Thoracic aorta (tissue), 2 donors: ENCODE measurements around the gene CRTC1. TPM values are rescaled to one million over a fixed set of nuclear protein-coding genes. Genes with fewer than 3 reads are reported as not detected.

Experiments
- ATAC-seq: fragments of 150-250 bp; one replicate; pipeline ENCODE4 v1.8.0; 2017; ENCODE audit warnings: low read depth; ENCODE audit not compliant: insufficient number of reproducible peaks, low FRiP score
- DNase-seq: peaks from one replicate; pipeline ENCODE4 v3.0.0-alpha.2; 2020; ENCODE audit warnings: low spot score
- H3K27ac ChIP-seq, 2 donors: fragments of 200-600 bp; sonication (generic); 1 replicate in 1 of 2; 2 replicates in 1 of 2; pipeline ENCODE4 v1.5.1; 2016; ENCODE audit warnings: mild to moderate bottlenecking in 2 of 2, moderate library complexity in 2 of 2
- H3K27me3 ChIP-seq: fragments of 200-600 bp; sonication (generic); replicated peaks from 2 replicates; pipeline ENCODE4 v1.6.0; 2016; ENCODE audit warnings: mild to moderate bottlenecking; ENCODE audit not compliant: insufficient read depth
- H3K36me3 ChIP-seq: fragments of 200-600 bp; sonication (generic); one replicate; pipeline ENCODE4 v1.5.1; 2016
- H3K4me1 ChIP-seq, 2 donors: fragments of 200-600 bp; sonication (generic); 1 replicate in 1 of 2; 2 replicates in 1 of 2; pipeline versions ENCODE4 v1.5.1 to v1.6.0; 2016; ENCODE audit warnings: low read depth in 2 of 2, mild to moderate bottlenecking in 1 of 2; ENCODE audit not compliant: control insufficient read depth in 1 of 2
- H3K4me3 ChIP-seq: fragments of 200-600 bp; sonication (generic); 2 replicates; pipeline ENCODE4 v1.5.1; 2016; ENCODE audit warnings: mild to moderate bottlenecking
- H3K9me3 ChIP-seq: fragments of 200-600 bp; sonication (generic); 2 replicates; pipeline ENCODE4 v1.5.1; 2016
- CTCF ChIP-seq: fragments of 200-600 bp; sonication (generic); IDR thresholded peaks from one replicate; pipeline ENCODE4 v1.5.1; 2019; ENCODE audit warnings: antibody characterized with exemption
- total RNA-seq, 2 donors: library from RNA; depleted of rRNA; stranded (reverse); fragments of >200 nt; gene quantifications; one replicate each; pipeline versions ENCODE4 v1.1.0 to v1.2.3, GENCODE V29; 2016

The CRTC1 gene
- total RNA-seq, 2 donors from 2014 or later, result 8.7 to 11.2 TPM

GRCh38 chr19:18778076-18778389 lies 94.6 kb downstream of the CRTC1 start:
- H3K9me3 ChIP-seq, result no peaks in the 10 kb centered on the region
- H3K27ac ChIP-seq, result no peak overlapping the region
- ATAC-seq (no peak), DNase-seq (no peak)
- H3K27me3 ChIP-seq, result no peaks in the 10 kb centered on the region
- no peaks in the 10 kb centered on the region for H3K4me1 ChIP-seq
- no peak for TF ChIP-seq CTCF
- no peak overlapping the region for H3K4me3 ChIP-seq
- no peaks in the 10 kb centered on the region for H3K36me3 ChIP-seq

DNA sequence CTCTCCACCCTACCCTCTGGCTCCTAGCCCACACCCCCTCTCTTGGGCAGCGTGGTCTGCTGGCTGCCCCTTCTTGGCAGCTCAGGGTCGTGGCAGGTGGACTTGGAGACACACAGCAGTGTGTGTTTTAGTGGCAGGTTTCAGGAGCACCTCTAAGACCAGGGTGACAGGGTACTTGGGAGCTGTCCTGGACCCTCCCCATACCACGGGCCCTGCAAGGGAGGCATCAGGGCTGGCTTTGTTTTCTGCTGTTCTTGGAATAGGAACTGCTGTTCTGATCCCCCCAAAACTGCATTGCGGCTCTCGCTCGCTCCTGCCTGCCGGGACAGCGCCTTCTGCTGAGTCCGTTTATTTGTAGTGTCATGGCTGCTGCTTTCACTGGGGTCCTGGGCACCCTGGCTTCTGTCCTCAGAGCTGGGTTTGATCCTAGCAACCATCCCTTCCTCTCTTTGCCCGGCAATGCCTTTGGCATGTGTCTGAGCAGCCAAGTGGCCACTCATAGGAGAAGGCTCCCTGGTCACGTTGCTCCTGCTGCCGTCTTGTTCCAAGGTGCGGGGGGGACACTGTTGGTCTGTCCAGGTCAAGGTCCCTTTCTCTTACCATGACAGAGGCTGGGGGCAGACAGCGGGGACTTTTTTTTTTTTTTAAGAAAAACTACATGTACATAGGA lies 95.5 kb downstream of the CRTC1 start:
- no peak for TF ChIP-seq CTCF
- no peak for ATAC-seq
- H3K4me1 ChIP-seq, result no peaks in the 10 kb centered on the region
- no peak overlapping the region for H3K27ac ChIP-seq
- H3K27me3 ChIP-seq, result no peaks in the 10 kb centered on the region
- no peaks in the 10 kb centered on the region for H3K36me3 ChIP-seq
- H3K4me3 ChIP-seq, result no peak overlapping the region
- H3K9me3 ChIP-seq, result no peaks in the 10 kb centered on the region
- no peak for DNase-seq

- Histone ChIP-seq H3K4me3 (no peak overlapping the region), H3K9me3 (no peaks in the 10 kb centered on the region), H3K27ac (no peak overlapping the region), H3K36me3 (no peaks in the 10 kb centered on the region), H3K4me1 (no peaks in the 10 kb centered on the region), H3K27me3 (no peaks in the 10 kb centered on the region)
- no peak for DNase-seq
- no peak for TF ChIP-seq CTCF
- no peak for ATAC-seq
These were observed 96.6 kb downstream of the CRTC1 start for GRCh38 chr19:18780081-18780480.

DNA sequence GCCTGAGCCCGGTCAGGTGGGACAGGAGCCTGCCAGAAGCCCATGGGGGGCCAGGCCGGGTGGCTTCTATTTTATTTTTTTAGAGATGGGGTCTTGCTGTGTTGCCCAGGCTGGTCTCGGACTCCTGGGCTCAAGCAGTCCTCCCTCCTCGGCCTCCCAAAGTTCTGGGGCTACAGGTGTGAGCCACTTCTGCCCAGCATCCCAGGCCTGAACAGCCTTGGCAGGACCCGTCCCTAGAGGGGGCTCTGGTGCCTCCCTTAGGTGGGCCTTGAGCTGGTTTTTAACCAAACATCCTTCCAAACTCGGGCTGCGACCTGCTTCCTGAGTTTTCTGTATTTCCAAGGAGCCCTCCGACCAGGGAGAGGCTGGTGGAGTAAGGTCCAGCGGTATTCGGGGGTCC lies 97.2 kb downstream of the CRTC1 start:
- Histone ChIP-seq H3K36me3 (no peaks in the 10 kb centered on the region), H3K9me3 (no peaks in the 10 kb centered on the region), H3K27ac (no peak overlapping the region), H3K27me3 (no peaks in the 10 kb centered on the region), H3K4me3 (no peak overlapping the region), H3K4me1 (peaks cover 0 to 3% of the 10 kb centered on the region in 2 donors)
- no peak for TF ChIP-seq CTCF
- no peak for DNase-seq
- no peak for ATAC-seq

DNA sequence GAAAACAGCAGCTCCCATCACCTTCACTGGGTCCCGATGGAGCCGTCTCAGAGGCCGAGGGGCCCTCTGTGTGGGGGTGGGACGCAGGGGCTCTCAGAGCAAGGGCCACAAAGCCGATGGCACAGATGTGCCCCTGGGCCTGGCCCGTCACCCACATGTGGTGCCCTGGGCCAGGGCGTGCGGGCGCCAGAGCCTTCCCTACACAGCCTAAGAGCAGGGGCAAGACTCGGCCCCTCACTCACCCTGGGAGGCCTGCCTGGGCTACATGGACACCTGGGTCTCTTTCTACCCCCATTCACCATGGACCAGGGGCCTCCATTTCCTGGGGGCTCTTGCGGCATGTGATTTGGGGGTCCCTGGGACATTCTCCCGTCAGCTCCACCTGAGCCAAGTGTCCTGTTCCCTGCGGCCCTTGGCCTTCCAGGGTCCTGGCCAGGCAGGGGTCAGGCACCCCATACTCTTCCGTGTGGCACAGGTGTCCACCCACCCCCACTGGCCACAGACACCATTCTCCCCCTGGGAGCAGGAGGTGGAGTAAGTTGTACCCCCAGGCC lies 97.6 kb downstream of the CRTC1 start:
- no peaks in the 10 kb centered on the region for H3K9me3 ChIP-seq
- H3K36me3 ChIP-seq, result no peaks in the 10 kb centered on the region
- TF ChIP-seq CTCF, result no peak
- H3K4me1 ChIP-seq, result peaks cover 0 to 3% of the 10 kb centered on the region in 2 donors
- DNase-seq (no peak), ATAC-seq (no peak)
- H3K27me3 ChIP-seq, result no peaks in the 10 kb centered on the region
- H3K27ac ChIP-seq, result no peak overlapping the region
- H3K4me3 ChIP-seq, result no peak overlapping the region
